KMS-11 (cell line): Measurements from ENCODE around the gene STXBP6.

Experiments
- H2AFZ ChIP-seq: fragments of 200-600 bp; sonication (generic); 2 replicates; pipeline ENCODE4 v1.6.1; 2016; ENCODE audit warnings: antibody characterized with exemption, mixed run types, low read depth
- H3K27ac ChIP-seq: fragments of 200-600 bp; sonication (generic); 2 replicates; pipeline ENCODE4 v1.6.1; 2016; ENCODE audit warnings: mild to moderate bottlenecking, mixed run types
- H3K27me3 ChIP-seq: fragments of 200-600 bp; sonication (generic); 2 replicates; pipeline ENCODE4 v1.6.1; 2017; ENCODE audit warnings: mild to moderate bottlenecking, low read depth, mixed run types, moderate library complexity; ENCODE audit not compliant: insufficient read depth
- H3K36me3 ChIP-seq: fragments of 200-600 bp; sonication (generic); 2 replicates; pipeline ENCODE4 v1.6.1; 2017; ENCODE audit warnings: mild to moderate bottlenecking, mixed run types; ENCODE audit not compliant: insufficient read depth
- H3K4me1 ChIP-seq: fragments of 200-600 bp; sonication (generic); 2 replicates; pipeline ENCODE4 v1.6.1; 2016; ENCODE audit warnings: mild to moderate bottlenecking, low read depth, mixed run types; ENCODE audit not compliant: poor library complexity, severe bottlenecking
- H3K4me2 ChIP-seq: fragments of 200-600 bp; sonication (generic); 2 replicates; pipeline ENCODE4 v1.7.0; 2016; ENCODE audit warnings: mild to moderate bottlenecking, mixed run types
- H3K4me3 ChIP-seq: fragments of 200-600 bp; sonication (generic); IDR thresholded peaks from 2 replicates; pipeline ENCODE4 v1.6.1; 2017; ENCODE audit warnings: low read depth, low read length, mixed read lengths; ENCODE audit not compliant: insufficient read depth
- H3K79me2 ChIP-seq: fragments of 200-600 bp; sonication (generic); 2 replicates; pipeline ENCODE4 v1.6.1; 2016; ENCODE audit warnings: low read depth, mixed run types; ENCODE audit not compliant: insufficient read depth
- H3K9ac ChIP-seq: fragments of 200-600 bp; sonication (generic); 2 replicates; pipeline ENCODE4 v1.6.1; 2016; ENCODE audit warnings: mild to moderate bottlenecking, mixed run types
- H4K20me1 ChIP-seq: fragments of 200-600 bp; sonication (generic); 2 replicates; pipeline ENCODE4 v1.6.1; 2016; ENCODE audit warnings: mild to moderate bottlenecking, mixed run types; ENCODE audit not compliant: insufficient read depth
- CTCF ChIP-seq: fragments of 200-600 bp; sonication (generic); conservative IDR thresholded peaks from 2 replicates; pipeline ENCODE4 v1.6.1; 2017; ENCODE audit warnings: low read depth, mild to moderate bottlenecking, antibody characterized with exemption, low read length, moderate library complexity, mixed read lengths

Gene STXBP6

GRCh38 chr14:24986206-24986893, 63.6 kb downstream of the STXBP6 start:
- no peak for TF ChIP-seq CTCF

GRCh38 chr14:24984846-24985589, 64.9 kb downstream of the STXBP6 start:
- no peaks in the 10 kb centered on the region for H3K36me3 ChIP-seq
- TF ChIP-seq CTCF, result no peak
- no peaks in the 10 kb centered on the region for H3K4me1 ChIP-seq
- no peak overlapping the region for H3K9ac ChIP-seq
- H3K79me2 ChIP-seq, result no peaks in the 10 kb centered on the region
- no peak overlapping the region for H3K4me3 ChIP-seq
- H3K27ac ChIP-seq, result no peak overlapping the region
- H4K20me1 ChIP-seq, result no peaks in the 10 kb centered on the region
- no peak overlapping the region for H3K4me2 ChIP-seq
- H3K27me3 ChIP-seq, result no peaks in the 10 kb centered on the region
- no peak overlapping the region for H2AFZ ChIP-seq

More at GRCh38 chr14:24986206-24986893, 63.6 kb downstream of the STXBP6 start:
- Histone ChIP-seq H3K27ac (no peak overlapping the region), H3K9ac (no peak overlapping the region), H3K79me2 (no peaks in the 10 kb centered on the region), H2AFZ (no peak overlapping the region), H4K20me1 (no peaks in the 10 kb centered on the region), H3K4me3 (no peak overlapping the region), H3K27me3 (no peaks in the 10 kb centered on the region), H3K4me1 (no peaks in the 10 kb centered on the region), H3K4me2 (no peak overlapping the region), H3K36me3 (no peaks in the 10 kb centered on the region)

GRCh38 chr14:24982472-24983155, 67.3 kb downstream of the STXBP6 start:
- Histone ChIP-seq H4K20me1 (no peaks in the 10 kb centered on the region), H3K4me2 (no peak overlapping the region), H2AFZ (no peak overlapping the region), H3K4me3 (no peak overlapping the region), H3K4me1 (peaks cover 22% of the 10 kb centered on the region), H3K27me3 (no peaks in the 10 kb centered on the region), H3K9ac (no peak overlapping the region), H3K79me2 (no peaks in the 10 kb centered on the region), H3K27ac (no peak overlapping the region), H3K36me3 (no peaks in the 10 kb centered on the region)
- TF ChIP-seq CTCF, result no peak

- peak overlapping the region; percentile 27; the same call in 1 of the 2 replicates for H3K4me2 ChIP-seq
- H3K79me2 ChIP-seq, result no peaks in the 10 kb centered on the region
- no peaks in the 10 kb centered on the region for H4K20me1 ChIP-seq
- H2AFZ ChIP-seq, result no peak overlapping the region
- peaks cover 26% of the 10 kb centered on the region for H3K4me1 ChIP-seq
- H3K27ac ChIP-seq, result no peak overlapping the region
- TF ChIP-seq CTCF, result no peak
- no peaks in the 10 kb centered on the region for H3K36me3 ChIP-seq
- no peak overlapping the region for H3K4me3 ChIP-seq
- H3K27me3 ChIP-seq, result no peaks in the 10 kb centered on the region
- H3K9ac ChIP-seq, result no peak overlapping the region
These were observed 70.2 kb downstream of the STXBP6 start for GRCh38 chr14:24979725-24980239.
